C4-2B (cell line): ENCODE data around the gene GRK2.

Source experiments
- ZFX ChIP-seq: fragments of 450-650 bp; IDR thresholded peaks from 2 replicates; pipeline ENCODE4 v1.6.1; 2017
- TF ChIP-seq, protein P1 (sequence below): fragments of 450-650 bp; conservative IDR thresholded peaks from 2 replicates; pipeline ENCODE4 v1.5.1; 2017; ENCODE audit warnings: mild to moderate bottlenecking

DNA sequence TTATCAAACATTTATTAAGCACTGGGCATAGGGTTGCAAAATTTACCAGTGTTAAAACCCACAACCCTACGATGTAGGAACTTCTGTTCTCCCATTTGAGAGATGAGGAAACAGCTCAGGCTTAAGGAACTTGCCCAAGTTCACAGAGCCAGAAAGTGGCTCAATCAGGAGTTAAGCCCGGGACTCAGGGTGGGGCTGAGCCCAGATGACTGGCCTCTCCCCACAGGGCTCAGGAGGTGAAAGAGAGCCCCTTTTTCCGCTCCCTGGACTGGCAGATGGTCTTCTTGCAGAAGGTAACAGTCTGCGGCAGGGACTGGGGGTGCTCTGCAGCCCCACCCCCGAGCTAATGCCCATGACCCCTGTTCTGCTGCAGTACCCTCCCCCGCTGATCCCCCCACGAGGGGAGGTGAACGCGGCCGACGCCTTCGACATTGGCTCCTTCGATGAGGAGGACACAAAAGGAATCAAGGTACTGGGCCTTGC lies 17.2 kb downstream of the GRK2 start:
- TF ChIP-seq, protein P1, sequence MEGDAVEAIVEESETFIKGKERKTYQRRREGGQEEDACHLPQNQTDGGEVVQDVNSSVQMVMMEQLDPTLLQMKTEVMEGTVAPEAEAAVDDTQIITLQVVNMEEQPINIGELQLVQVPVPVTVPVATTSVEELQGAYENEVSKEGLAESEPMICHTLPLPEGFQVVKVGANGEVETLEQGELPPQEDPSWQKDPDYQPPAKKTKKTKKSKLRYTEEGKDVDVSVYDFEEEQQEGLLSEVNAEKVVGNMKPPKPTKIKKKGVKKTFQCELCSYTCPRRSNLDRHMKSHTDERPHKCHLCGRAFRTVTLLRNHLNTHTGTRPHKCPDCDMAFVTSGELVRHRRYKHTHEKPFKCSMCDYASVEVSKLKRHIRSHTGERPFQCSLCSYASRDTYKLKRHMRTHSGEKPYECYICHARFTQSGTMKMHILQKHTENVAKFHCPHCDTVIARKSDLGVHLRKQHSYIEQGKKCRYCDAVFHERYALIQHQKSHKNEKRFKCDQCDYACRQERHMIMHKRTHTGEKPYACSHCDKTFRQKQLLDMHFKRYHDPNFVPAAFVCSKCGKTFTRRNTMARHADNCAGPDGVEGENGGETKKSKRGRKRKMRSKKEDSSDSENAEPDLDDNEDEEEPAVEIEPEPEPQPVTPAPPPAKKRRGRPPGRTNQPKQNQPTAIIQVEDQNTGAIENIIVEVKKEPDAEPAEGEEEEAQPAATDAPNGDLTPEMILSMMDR, result no peak
- no peak for TF ChIP-seq ZFX
